MCF 10A (cell line): Measurements from ENCODE around the gene TRIM62. TPM values are rescaled to one million over a fixed set of nuclear protein-coding genes. Genes with fewer than 3 reads are reported as not detected.

Experiments used
- BruUV-seq: library from RNA; stranded (reverse); fragments of 400-500 nt; replicated peaks from 2 replicates; lab custom pipeline; 2021; lab: Mats Ljungman, UMichigan
- CTCF ChIA-PET: fragments of 300-600 bp; sonication (Branson Sonifier 250); formaldehyde crosslinking; extraction: SDS; loops from one replicate; lab custom pipeline; 2021; ENCODE audit warnings: antibody characterized with exemption, inconsistent platforms; lab: Yijun Ruan, JAX
- POLR2A ChIA-PET: fragments of 300-600, 350-650 bp; sonication (Branson Sonifier 250); formaldehyde crosslinking; extraction: SDS; loops from one replicate; lab custom pipeline; 2020; ENCODE audit warnings: antibody characterized with exemption, inconsistent platforms; lab: Yijun Ruan, JAX
- DNase-seq: peaks from one replicate; pipeline ENCODE4 v3.0.0-alpha.2; 2018; ENCODE audit not compliant: unreplicated experiment
- H3K27ac Mint-ChIP-seq: one replicate; pipeline ENCODE4 v1.8.0; 2022; ENCODE audit warnings: mild to moderate bottlenecking, low read depth, mixed read lengths; ENCODE audit not compliant: unreplicated experiment
- H3K27me3 Mint-ChIP-seq: one replicate; pipeline ENCODE4 v1.8.0; 2022; ENCODE audit warnings: mixed read lengths; ENCODE audit not compliant: insufficient read depth, unreplicated experiment
- H3K36me3 Mint-ChIP-seq: one replicate; pipeline ENCODE4 v1.8.0; 2022; ENCODE audit warnings: mild to moderate bottlenecking, moderate library complexity, mixed read lengths; ENCODE audit not compliant: insufficient read depth, unreplicated experiment
- H3K4me1 Mint-ChIP-seq: one replicate; pipeline ENCODE4 v1.8.0; 2022; ENCODE audit warnings: mixed read lengths; ENCODE audit not compliant: insufficient read depth, unreplicated experiment
- H3K4me3 Mint-ChIP-seq: one replicate; pipeline ENCODE4 v1.8.0; 2022; ENCODE audit warnings: mild to moderate bottlenecking, moderate library complexity, mixed read lengths; ENCODE audit not compliant: unreplicated experiment
- H3K9me3 Mint-ChIP-seq: one replicate; pipeline ENCODE4 v1.8.0; 2022; ENCODE audit warnings: mixed read lengths; ENCODE audit not compliant: unreplicated experiment
- intact Hi-C: fragments of 100-400 bp; cut with micrococcal nuclease; formaldehyde crosslinking; loops from 2 replicates; pipeline ENCODE4 v1.14.1; 2022
- total RNA-seq: library from RNA; stranded (reverse); gene quantifications from 2 replicates; pipeline ENCODE4 v1.2.3, GENCODE V29; 2022
- TF ChIP-seq, protein P1 (sequence below): fragments of 200-600 bp; IDR thresholded peaks from one replicate; pipeline ENCODE4 v1.8.0; 2022; ENCODE audit warnings: antibody characterized with exemption, mild to moderate bottlenecking; ENCODE audit not compliant: unreplicated experiment

TRIM62 gene
- total RNA-seq, 1 experiment from 2014 or later: 2.4 TPM

GRCh38 chr1:33185541-33185940, 3.7 kb upstream of the TRIM62 start:
- DNase-seq: no peak
- H3K9me3 Mint-ChIP-seq: no peaks in the 10 kb centered on the region
- CTCF ChIA-PET: interaction anchor here (1.0 kb wide), 1 partner anchor 110 kb away, joined by 3 read pairs; no protein-coding TSS in a partner anchor
- BruUV-seq: no TSS peak
- no peak overlapping the region for H3K27ac Mint-ChIP-seq
- TF ChIP-seq, protein P1, sequence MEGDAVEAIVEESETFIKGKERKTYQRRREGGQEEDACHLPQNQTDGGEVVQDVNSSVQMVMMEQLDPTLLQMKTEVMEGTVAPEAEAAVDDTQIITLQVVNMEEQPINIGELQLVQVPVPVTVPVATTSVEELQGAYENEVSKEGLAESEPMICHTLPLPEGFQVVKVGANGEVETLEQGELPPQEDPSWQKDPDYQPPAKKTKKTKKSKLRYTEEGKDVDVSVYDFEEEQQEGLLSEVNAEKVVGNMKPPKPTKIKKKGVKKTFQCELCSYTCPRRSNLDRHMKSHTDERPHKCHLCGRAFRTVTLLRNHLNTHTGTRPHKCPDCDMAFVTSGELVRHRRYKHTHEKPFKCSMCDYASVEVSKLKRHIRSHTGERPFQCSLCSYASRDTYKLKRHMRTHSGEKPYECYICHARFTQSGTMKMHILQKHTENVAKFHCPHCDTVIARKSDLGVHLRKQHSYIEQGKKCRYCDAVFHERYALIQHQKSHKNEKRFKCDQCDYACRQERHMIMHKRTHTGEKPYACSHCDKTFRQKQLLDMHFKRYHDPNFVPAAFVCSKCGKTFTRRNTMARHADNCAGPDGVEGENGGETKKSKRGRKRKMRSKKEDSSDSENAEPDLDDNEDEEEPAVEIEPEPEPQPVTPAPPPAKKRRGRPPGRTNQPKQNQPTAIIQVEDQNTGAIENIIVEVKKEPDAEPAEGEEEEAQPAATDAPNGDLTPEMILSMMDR: no peak
- H3K36me3 Mint-ChIP-seq: no peaks in the 10 kb centered on the region
- peaks cover 11% of the 10 kb centered on the region for H3K4me1 Mint-ChIP-seq
- intact Hi-C loops: no loop called here
- POLR2A ChIA-PET: interaction anchor here (0.6 to 0.7 kb wide), 3 partner anchors 13 to 60 kb away, joined by 3 to 4 read pairs (median 3); no protein-coding TSS in a partner anchor
- no peaks in the 10 kb centered on the region for H3K27me3 Mint-ChIP-seq
- no peak overlapping the region for H3K4me3 Mint-ChIP-seq

DNA sequence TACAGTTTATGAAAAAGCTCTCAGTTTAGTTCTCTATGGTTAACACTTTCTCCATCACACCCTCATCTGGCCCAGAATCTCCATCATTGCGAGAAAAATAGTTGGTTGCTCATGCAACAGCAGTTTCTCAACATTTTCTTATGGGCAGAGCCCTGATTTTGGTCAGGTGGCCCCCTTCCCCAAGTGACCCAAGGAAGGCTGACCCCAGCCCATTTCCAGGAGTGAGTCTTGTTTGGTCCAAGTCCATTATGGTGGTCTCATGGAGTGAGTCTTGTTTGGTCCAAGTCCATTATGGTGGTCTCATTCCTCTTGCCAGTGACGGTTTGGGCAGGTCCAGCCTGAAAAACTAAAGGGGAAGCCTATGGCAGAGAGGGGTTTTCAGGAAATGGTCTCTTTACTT, 1.5 kb upstream of the TRIM62 start:
- Mint-ChIP-seq H3K27ac (no peak overlapping the region), H3K9me3 (no peaks in the 10 kb centered on the region), H3K27me3 (no peaks in the 10 kb centered on the region), H3K36me3 (no peaks in the 10 kb centered on the region), H3K4me1 (peaks cover 8% of the 10 kb centered on the region), H3K4me3 (no peak overlapping the region)
- DNase-seq: no peak
- intact Hi-C loops: loop anchor here (5.0 kb wide), 1 partner anchor 56 kb away; no protein-coding TSS in a partner anchor
- TF ChIP-seq, protein P1: no peak
- no TSS peak for BruUV-seq
- POLR2A ChIA-PET: interaction anchor here (1.1 kb wide), 1 partner anchor 17 kb away, joined by 3 read pairs; no protein-coding TSS in a partner anchor
- CTCF ChIA-PET: no interaction called here

GRCh38 chr1:33182896-33183295, 1.1 kb upstream of the TRIM62 start:
- peaks cover 8% of the 10 kb centered on the region for H3K4me1 Mint-ChIP-seq
- no peak overlapping the region for H3K27ac Mint-ChIP-seq
- H3K27me3 Mint-ChIP-seq: no peaks in the 10 kb centered on the region
- intact Hi-C loops: loop anchor here (5.0 kb wide), 1 partner anchor 56 kb away; no protein-coding TSS in a partner anchor
- no peak for DNase-seq
- H3K9me3 Mint-ChIP-seq: no peaks in the 10 kb centered on the region
- no TSS peak for BruUV-seq
- ChIA-PET CTCF (no interaction called here), POLR2A (no interaction called here)
- peak overlapping the region; percentile 77 for H3K4me3 Mint-ChIP-seq
- TF ChIP-seq, protein P1: no peak
- H3K36me3 Mint-ChIP-seq: no peaks in the 10 kb centered on the region

DNA sequence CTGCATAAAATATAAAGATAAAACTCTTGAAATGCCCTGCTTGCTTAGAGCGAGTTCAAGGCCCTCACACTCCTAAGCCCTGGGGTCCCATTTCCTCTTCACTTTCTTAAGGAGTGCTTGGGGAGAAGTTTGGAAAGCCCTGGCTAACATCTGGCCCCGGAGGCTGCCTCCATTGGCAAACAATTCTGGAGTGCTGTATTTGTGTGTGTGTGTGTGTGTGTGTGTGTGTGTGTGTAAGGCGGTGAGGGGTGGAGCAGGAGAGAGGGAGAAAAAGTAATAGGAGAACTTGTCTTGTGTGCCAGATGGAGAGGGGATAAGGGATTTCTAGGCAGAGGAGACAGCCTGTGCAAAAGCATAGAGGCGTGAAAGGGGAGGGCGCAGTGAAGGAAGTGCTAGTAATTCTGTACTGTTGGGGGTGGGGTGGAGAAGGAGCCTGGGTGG, 578 bp upstream of the TRIM62 start:
- BruUV-seq: no TSS peak
- H3K4me1 Mint-ChIP-seq: peaks cover 8% of the 10 kb centered on the region
- H3K9me3 Mint-ChIP-seq: no peaks in the 10 kb centered on the region
- H3K27me3 Mint-ChIP-seq: no peaks in the 10 kb centered on the region
- no peak overlapping the region for H3K27ac Mint-ChIP-seq
- no peaks in the 10 kb centered on the region for H3K36me3 Mint-ChIP-seq
- H3K4me3 Mint-ChIP-seq: peak overlapping the region; percentile 77
- POLR2A ChIA-PET: interaction anchor here (0.7 to 2.0 kb wide), 5 partner anchors 39 to 289 kb away, joined by 3 to 13 read pairs (median 3); partner anchors contain the start of gene ZSCAN20
- peak; percentile 7 for DNase-seq
- intact Hi-C loops: loop anchor here (5.0 kb wide), 1 partner anchor 55 kb away; no protein-coding TSS in a partner anchor
- TF ChIP-seq, protein P1: no peak
- CTCF ChIA-PET: interaction anchor here (0.9 to 1.4 kb wide), 2 partner anchors 34 to 289 kb away, joined by 3 to 5 read pairs; no protein-coding TSS in a partner anchor
